Measurements from ENCODE around the gene ZEB2. TPM values are rescaled to one million over a fixed set of nuclear protein-coding genes. Genes with fewer than 3 reads are reported as not detected.

ZEB2 gene
- total RNA-seq, 4 donors from 2014 or later = 187 to 346 (median 266) TPM

DNA sequence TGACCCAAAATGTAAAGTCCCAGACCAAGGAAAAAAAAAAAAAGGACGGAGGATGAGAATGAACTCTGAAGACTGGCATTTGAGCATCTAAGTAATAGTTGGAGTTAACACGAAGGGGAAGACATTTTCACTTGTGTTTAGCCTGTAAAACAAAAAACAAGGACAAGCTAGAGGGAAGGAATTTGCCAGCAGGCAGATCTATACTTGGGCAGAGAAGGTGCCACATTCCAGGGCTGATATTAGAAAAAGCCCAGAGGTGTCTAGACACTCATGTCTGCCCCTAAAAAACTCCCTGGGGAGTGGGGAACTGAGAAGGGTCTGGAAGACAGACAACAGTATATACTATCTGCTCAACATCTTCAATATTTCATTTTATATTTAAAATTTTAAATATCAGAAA lies 171.1 kb downstream of the ZEB2 start:
- TF ChIP-seq, protein P1, sequence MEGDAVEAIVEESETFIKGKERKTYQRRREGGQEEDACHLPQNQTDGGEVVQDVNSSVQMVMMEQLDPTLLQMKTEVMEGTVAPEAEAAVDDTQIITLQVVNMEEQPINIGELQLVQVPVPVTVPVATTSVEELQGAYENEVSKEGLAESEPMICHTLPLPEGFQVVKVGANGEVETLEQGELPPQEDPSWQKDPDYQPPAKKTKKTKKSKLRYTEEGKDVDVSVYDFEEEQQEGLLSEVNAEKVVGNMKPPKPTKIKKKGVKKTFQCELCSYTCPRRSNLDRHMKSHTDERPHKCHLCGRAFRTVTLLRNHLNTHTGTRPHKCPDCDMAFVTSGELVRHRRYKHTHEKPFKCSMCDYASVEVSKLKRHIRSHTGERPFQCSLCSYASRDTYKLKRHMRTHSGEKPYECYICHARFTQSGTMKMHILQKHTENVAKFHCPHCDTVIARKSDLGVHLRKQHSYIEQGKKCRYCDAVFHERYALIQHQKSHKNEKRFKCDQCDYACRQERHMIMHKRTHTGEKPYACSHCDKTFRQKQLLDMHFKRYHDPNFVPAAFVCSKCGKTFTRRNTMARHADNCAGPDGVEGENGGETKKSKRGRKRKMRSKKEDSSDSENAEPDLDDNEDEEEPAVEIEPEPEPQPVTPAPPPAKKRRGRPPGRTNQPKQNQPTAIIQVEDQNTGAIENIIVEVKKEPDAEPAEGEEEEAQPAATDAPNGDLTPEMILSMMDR (IDR thresholded peaks at IDR 0.05; ENCODE audit: low read depth) = no peak

DNA sequence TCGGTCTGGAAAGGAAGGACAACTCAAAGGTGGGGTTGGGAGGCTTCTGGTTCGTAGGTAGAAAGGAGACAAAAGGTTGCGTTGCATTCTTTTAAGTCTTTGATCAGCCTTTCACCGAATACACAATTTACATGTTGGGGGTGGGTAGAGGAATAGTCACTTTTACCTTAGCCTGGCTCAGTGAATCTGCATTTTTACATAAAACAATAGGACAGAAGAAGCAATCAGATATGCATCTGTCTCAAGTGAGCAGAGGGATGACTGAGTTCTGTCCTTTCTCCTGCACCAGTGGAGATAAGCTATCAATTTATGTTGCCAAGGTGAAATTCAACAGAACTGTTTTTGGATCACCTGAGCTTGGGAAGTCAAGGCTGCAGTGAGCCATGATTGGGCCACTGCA lies 173.7 kb downstream of the ZEB2 start:
- TF ChIP-seq, protein P1 (IDR thresholded peaks at IDR 0.05; ENCODE audit: low read depth) = no peak

DNA sequence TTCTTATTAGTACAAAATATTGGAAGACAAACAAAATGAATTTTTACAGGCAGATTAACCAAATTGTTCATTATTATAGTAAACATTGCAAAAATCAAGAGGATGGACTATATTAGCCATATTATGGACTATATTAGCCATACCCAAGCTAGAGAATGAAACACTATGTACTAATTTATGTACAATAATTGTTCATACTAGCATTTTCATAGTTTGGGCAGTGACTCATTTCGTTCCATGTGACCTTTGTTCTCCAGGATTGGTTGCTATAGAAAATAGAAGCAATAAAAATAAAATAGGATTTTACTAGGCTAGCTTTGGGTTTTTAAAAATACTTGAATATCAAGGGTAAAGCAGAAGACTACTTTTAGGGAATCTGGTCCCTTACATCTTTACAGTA lies 176.8 kb downstream of the ZEB2 start:
- TF ChIP-seq, protein P1 (IDR thresholded peaks at IDR 0.05; ENCODE audit: low read depth) = no peak

DNA sequence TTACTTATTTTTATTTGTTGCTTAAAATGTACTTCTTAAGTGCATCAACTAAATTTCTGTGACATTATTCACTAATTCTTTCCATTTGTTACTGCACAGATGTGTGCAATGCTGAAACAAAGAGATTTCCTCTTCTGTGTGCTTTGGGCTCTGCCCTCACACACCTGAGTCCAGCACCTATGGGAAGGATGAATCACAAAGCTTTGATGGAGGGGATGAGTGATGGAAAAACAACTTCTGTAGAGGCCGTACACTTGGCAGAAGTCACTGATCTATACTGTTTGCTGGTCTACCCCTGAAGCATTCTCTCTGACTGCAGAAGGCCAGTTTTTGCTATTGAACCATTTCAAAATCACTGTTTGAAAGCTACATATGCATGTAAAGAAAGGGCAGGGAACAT lies 178.4 kb downstream of the ZEB2 start:
- TF ChIP-seq, protein P1 (IDR thresholded peaks at IDR 0.05; ENCODE audit: low read depth) = no peak

DNA sequence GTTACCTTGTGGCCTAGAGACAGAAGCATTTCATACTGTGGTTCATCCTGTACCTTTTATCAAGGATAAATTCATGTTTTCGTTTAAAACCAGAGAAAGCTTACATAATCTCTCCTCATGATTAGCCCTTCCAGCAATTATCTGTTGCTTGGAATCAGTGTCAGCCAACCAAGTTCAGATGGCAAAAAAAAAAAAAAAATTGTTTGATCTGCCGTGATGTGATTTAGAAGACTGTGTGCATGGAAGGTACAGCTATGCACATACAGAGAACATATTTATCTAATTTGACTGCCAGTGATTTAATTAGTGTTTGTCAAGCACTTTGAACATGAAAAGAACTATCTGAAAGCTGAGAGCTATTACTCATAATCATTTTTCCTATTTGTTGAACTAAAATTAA lies 180.9 kb downstream of the ZEB2 start:
- TF ChIP-seq, protein P1 (IDR thresholded peaks at IDR 0.05; ENCODE audit: low read depth) = no peak

DNA sequence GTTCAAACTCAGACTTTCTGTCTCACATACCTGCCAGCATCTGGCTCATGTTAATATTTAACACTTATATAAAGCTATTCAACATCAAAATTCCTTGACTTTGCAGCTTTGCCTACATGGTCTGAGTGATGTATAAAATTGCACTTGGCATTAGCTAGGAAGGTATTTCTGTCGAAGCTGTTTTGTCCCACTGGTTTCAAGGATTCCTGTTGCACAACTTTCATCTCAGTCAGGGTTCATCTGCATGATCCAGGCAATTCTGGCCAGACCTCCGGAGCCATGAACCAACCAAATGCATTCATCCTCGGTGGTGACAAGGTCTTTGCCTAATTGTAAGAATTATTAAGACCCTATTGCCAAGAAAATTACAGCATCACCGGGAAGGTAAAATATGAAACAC lies 185.4 kb downstream of the ZEB2 start:
- TF ChIP-seq, protein P1 (IDR thresholded peaks at IDR 0.05; ENCODE audit: low read depth) = no peak

Small RNA genes lying within 50 kb of the gene (small RNA-seq; reads per million reads assigned to genes)
- not detected for gene RF01987

Data from subcutaneous adipose tissue (tissue), 4 donors.